HepG2 (cell line): ENCODE results near the gene PPP2R1B. TPM values are rescaled to one million over a fixed set of nuclear protein-coding genes. Genes with fewer than 3 reads are reported as not detected.

Source experiments
- ATAC-seq: fragments of 200-7000 bp; cut with Tn5 transposase; 3 replicates; pipeline ENCODE4 v1.9.1; 2020; ENCODE audit warnings: mild to moderate bottlenecking, moderate library complexity
- BruUV-seq: library from RNA; stranded (reverse); fragments of 400-500 nt; replicated peaks from 2 replicates; lab custom pipeline; 2021; lab: Mats Ljungman, UMichigan
- CTCF ChIA-PET: fragments of 300-600 bp; formaldehyde crosslinking; extraction: SDS; loops from one replicate; lab custom pipeline; 2021; ENCODE audit warnings: low total read pairs, inconsistent platforms, low intra/inter-chr PET ratio; lab: Yijun Ruan, JAX
- POLR2A ChIA-PET: fragments of 350-600 bp; sonication (Branson Sonifier 250); formaldehyde crosslinking; loops from one replicate; lab custom pipeline; 2020; ENCODE audit warnings: antibody characterized with exemption, inconsistent platforms; lab: Yijun Ruan, JAX
- DNase-seq: peaks from one replicate; pipeline ENCODE4 v3.0.0-alpha.2; 2015; ENCODE audit warnings: low spot score
- FAIRE-seq: peaks from 3 replicates; lab custom pipeline; 2011; peaks lifted over from hg19 to GRCh38; lab: Jason Lieb, UNC
- H2AFZ ChIP-seq: one replicate; pipeline ENCODE4 v1.6.1; 2011; ENCODE audit warnings: low read length, inconsistent platforms
- H3K27ac ChIP-seq: fragments of 300-600 bp; 3 replicates; pipeline ENCODE4 v1.8.0; 2011; ENCODE audit warnings: mixed run types, mild to moderate bottlenecking, mixed read lengths, low read length, inconsistent platforms; ENCODE audit not compliant: insufficient read depth; ENCODE audit errors: extremely low read length
- H3K27me3 ChIP-seq, 2 experiments: fragments of 200-600 bp in 1 of 2; 2 replicates in 1 of 2; 3 replicates in 1 of 2; pipeline versions ENCODE4 v1.6.0 to v1.8.0; 2011; ENCODE audit warnings: low read length in 2 of 2, mild to moderate bottlenecking in 2 of 2, moderate library complexity in 2 of 2, inconsistent platforms in 1 of 2; ENCODE audit not compliant: insufficient read depth in 2 of 2, control insufficient read depth in 1 of 2
- H3K36me3 ChIP-seq, 2 experiments: fragments of 200-600 bp in 1 of 2; replicated peaks in 1 of 2; 2 replicates in 1 of 2; 3 replicates in 1 of 2; pipeline versions ENCODE4 v1.5.1 to v1.8.0; 2011; ENCODE audit warnings: low read length in 2 of 2, inconsistent platforms in 1 of 2; ENCODE audit not compliant: insufficient read depth in 2 of 2, control insufficient read depth in 1 of 2
- H3K4me1 ChIP-seq: 2 replicates; pipeline ENCODE4 v1.5.1; 2012; ENCODE audit warnings: low read length, inconsistent platforms; ENCODE audit not compliant: insufficient read depth
- H3K4me2 ChIP-seq: 2 replicates; pipeline ENCODE4 v1.6.0; 2011; ENCODE audit warnings: low read depth, low read length, inconsistent platforms
- H3K4me3 ChIP-seq, 3 experiments: fragments of 200-600 bp in 1 of 3; sonication (generic), shearing (Covaris generic) in 1 of 3; replicated peaks in 1 of 3; 2 replicates each; pipeline ENCODE4 v1.5.1; 2011 to 2016; ENCODE audit warnings: low read length in 3 of 3, inconsistent platforms in 2 of 3, low read depth in 2 of 3, mild to moderate bottlenecking in 2 of 3, control low read depth in 1 of 3, mixed read lengths in 1 of 3; ENCODE audit not compliant: insufficient read depth in 1 of 3
- H3K79me2 ChIP-seq: one replicate; pipeline ENCODE4 v1.6.1; 2011; ENCODE audit warnings: low read length, inconsistent platforms; ENCODE audit not compliant: insufficient read depth
- H3K9ac ChIP-seq: 2 replicates; pipeline ENCODE4 v1.6.0; 2011; ENCODE audit warnings: mild to moderate bottlenecking, low read depth, low read length, inconsistent platforms; ENCODE audit not compliant: insufficient read depth
- H3K9me3 ChIP-seq: 2 replicates; pipeline ENCODE4 v1.5.1; 2012; ENCODE audit warnings: mild to moderate bottlenecking, low read length
- H4K20me1 ChIP-seq: 2 replicates; pipeline ENCODE4 v1.6.0; 2011; ENCODE audit warnings: inconsistent platforms, mild to moderate bottlenecking, low read length, moderate library complexity; ENCODE audit not compliant: insufficient read depth
- AGO2 ChIP-seq: fragments of 200-400 bp; formaldehyde crosslinking; optimal IDR thresholded peaks from 2 replicates; pipeline ENCODE3; 2017; ENCODE audit warnings: mild to moderate bottlenecking, low read depth, low read length, moderate library complexity
- ESRRA ChIP-seq: sonication (generic); formaldehyde crosslinking; IDR thresholded peaks from 2 replicates; pipeline ENCODE4 v1.5.1; 2020; ENCODE audit warnings: mild to moderate bottlenecking, low read depth, missing genetic modification reagents
- GZF1 ChIP-seq: sonication (generic); formaldehyde crosslinking; IDR thresholded peaks from 2 replicates; pipeline ENCODE4 v1.5.1; 2020; ENCODE audit warnings: mild to moderate bottlenecking, missing genetic modification reagents
- HNRNPL ChIP-seq: fragments of 200-400 bp; formaldehyde crosslinking; IDR thresholded peaks from 2 replicates; pipeline ENCODE4 v1.6.1; 2017; ENCODE audit warnings: mild to moderate bottlenecking, low read depth, low read length
- JARID2 ChIP-seq: sonication (generic); formaldehyde crosslinking; IDR thresholded peaks from 2 replicates; pipeline ENCODE4 v1.8.1; 2023; ENCODE audit warnings: missing genetic modification reagents, inconsistent platforms; ENCODE audit not compliant: insufficient replicate concordance
- MTA3 ChIP-seq: sonication (generic); formaldehyde crosslinking; IDR thresholded peaks from 2 replicates; pipeline ENCODE4 v1.4.0; 2020; ENCODE audit warnings: missing genetic modification reagents
- MTF1 ChIP-seq: sonication (generic); formaldehyde crosslinking; IDR thresholded peaks from 2 replicates; pipeline ENCODE4 v1.5.0; 2020; ENCODE audit warnings: missing genetic modification reagents
- NFATC3 ChIP-seq: sonication (generic); formaldehyde crosslinking; IDR thresholded peaks from 2 replicates; pipeline ENCODE4 v1.5.1; 2020; ENCODE audit warnings: mild to moderate bottlenecking, missing genetic modification reagents
- NR2F1 ChIP-seq, 2 experiments: fragments of 450-650 bp in 1 of 2; formaldehyde crosslinking in 1 of 2; IDR thresholded peaks; 2 replicates each; pipeline versions ENCODE4 v1.5.0 to v1.6.1; 2016 to 2020; ENCODE audit warnings: mild to moderate bottlenecking in 1 of 2, missing compliant biosample characterization in 1 of 2, missing genetic modification reagents in 1 of 2, moderate library complexity in 1 of 2
- SAP130 ChIP-seq: IDR thresholded peaks from 2 replicates; pipeline ENCODE4 v1.6.1; 2016; ENCODE audit warnings: low read depth
- SRY ChIP-seq: sonication (generic); formaldehyde crosslinking; IDR thresholded peaks from 2 replicates; pipeline ENCODE4 v1.8.0; 2022; ENCODE audit warnings: mild to moderate bottlenecking, missing genetic modification reagents
- ZIK1 ChIP-seq: sonication (generic); formaldehyde crosslinking; IDR thresholded peaks from 2 replicates; pipeline ENCODE4 v1.5.0; 2020; ENCODE audit warnings: mild to moderate bottlenecking, low read depth, missing genetic modification reagents, borderline replicate concordance
- ZNF672 ChIP-seq: sonication (generic); formaldehyde crosslinking; IDR thresholded peaks from 2 replicates; pipeline ENCODE4 v1.8.1; 2022; ENCODE audit warnings: missing genetic modification reagents
- WGBS: methylation state at CpG from one replicate; pipeline ENCODE4 v1.1.6; 2017; ENCODE audit warnings: low lambda C conversion rate; 5-methylcytosine and 5-hydroxymethylcytosine counted together
- in situ Hi-C: cut with HindIII; loops from 2 replicates; pipeline ENCODE4 v1.10.0; 2017; ENCODE audit warnings: low pct_unique_long_range_greater_than_20kb; ENCODE audit not compliant: extremely low pct_ligation_motif_present
- intact Hi-C: fragments of 100-400 bp; cut with micrococcal nuclease; formaldehyde crosslinking; loops from one replicate; pipeline ENCODE4 v1.10.0; 2022; ENCODE audit not compliant: unreplicated experiment
- polyA plus RNA-seq, 8 experiments: library from polyadenylated mRNA; depleted of rRNA in 3 of 8; stranded (reverse) in 7 of 8; unstranded in 1 of 8; fragments of >200 nt; fragmentation: Illumina TruSeq in 4 of 8; extraction: Trizol in 4 of 8; gene quantifications; 2 replicates each; pipeline versions ENCODE4 v1.2.1 to v1.2.3, GENCODE V29; 2011 to 2016; ENCODE audit warnings: low read depth in 4 of 8, missing spikeins in 1 of 8, mixed read lengths in 1 of 8; ENCODE audit not compliant: insufficient read depth in 1 of 8
- total RNA-seq, 5 experiments: library from RNA; depleted of rRNA; stranded (reverse); fragments of >200 nt; fragmentation: Illumina TruSeq; extraction: Trizol; gene quantifications; 2 replicates each; pipeline ENCODE4 v1.2.3, GENCODE V29; 2016; ENCODE audit warnings: low read depth in 1 of 5
- TF ChIP-seq, protein P1 (sequence below): sonication (generic); formaldehyde crosslinking; IDR thresholded peaks from 2 replicates; pipeline ENCODE4 v1.5.1; 2020; ENCODE audit warnings: mild to moderate bottlenecking, missing genetic modification reagents, borderline replicate concordance
- TF ChIP-seq, protein P2 (sequence below): sonication (generic); formaldehyde crosslinking; IDR thresholded peaks from 2 replicates; pipeline ENCODE4 v1.4.0; 2020; ENCODE audit warnings: missing genetic modification reagents
- TF ChIP-seq, protein P3 (sequence below): sonication (generic); formaldehyde crosslinking; IDR thresholded peaks from 2 replicates; pipeline ENCODE4 v1.4.0; 2020; ENCODE audit warnings: mild to moderate bottlenecking, missing genetic modification reagents

The PPP2R1B gene
- total and polyA plus RNA-seq, 2 of the 13 experiments (the other 11 are each of a cell fraction or from before 2014, with no cell fraction given), result 22.1 to 56.8 TPM

DNA sequence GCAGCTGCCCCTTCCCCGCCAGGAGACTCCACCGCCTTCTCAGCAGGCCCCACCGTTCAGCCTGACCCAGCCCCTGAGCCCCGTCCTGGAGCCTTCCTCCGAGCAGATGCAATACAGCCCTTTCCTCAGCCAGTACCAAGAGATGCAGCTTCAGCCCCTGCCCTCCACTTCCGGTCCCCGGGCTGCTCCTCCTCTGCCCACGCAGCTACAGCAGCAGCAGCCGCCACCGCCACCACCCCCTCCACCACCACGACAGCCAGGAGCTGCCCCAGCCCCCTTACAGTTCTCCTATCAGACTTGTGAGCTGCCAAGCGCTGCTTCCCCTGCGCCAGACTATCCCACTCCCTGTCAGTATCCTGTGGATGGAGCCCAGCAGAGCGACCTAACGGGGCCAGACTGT, 42.6 kb downstream of the PPP2R1B start:
- Histone ChIP-seq H3K9ac (no peak overlapping the region), H3K36me3 (peaks cover 35 to 76% of the 10 kb centered on the region in 2 experiments), H3K27ac (no peak overlapping the region), H3K9me3 (no peaks in the 10 kb centered on the region), H3K4me2 (no peak overlapping the region), H3K4me1 (peaks cover 41% of the 10 kb centered on the region), H2AFZ (no peak overlapping the region), H3K27me3 (no peaks in the 10 kb centered on the region), H3K4me3 (no peak overlapping the region), H3K79me2 (no peaks in the 10 kb centered on the region), H4K20me1 (no peaks in the 10 kb centered on the region)
- in situ Hi-C loops, result no loop called here
- ATAC-seq (no peak), DNase-seq (no peak), FAIRE-seq (no peak)
- ChIA-PET CTCF (no interaction called here), POLR2A (interaction anchor here (0.5 kb wide), 1 partner anchor 119 kb away, joined by 3 read pairs; no protein-coding TSS in a partner anchor)
- intact Hi-C loops, result no loop called here
- TF ChIP-seq, protein P1, sequence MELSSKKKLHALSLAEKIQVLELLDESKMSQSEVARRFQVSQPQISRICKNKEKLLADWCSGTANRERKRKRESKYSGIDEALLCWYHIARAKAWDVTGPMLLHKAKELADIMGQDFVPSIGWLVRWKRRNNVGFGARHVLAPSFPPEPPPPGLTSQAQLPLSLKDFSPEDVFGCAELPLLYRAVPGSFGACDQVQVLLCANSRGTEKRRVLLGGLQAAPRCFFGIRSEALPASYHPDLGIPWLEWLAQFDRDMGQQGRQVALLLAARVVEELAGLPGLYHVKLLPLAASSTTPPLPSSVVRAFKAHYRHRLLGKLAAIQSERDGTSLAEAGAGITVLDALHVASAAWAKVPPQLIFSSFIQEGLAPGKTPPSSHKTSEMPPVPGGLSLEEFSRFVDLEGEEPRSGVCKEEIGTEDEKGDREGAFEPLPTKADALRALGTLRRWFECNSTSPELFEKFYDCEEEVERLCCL (CRISPR knock-in tag), result no peak
- TF ChIP-seq AGO2, result peak; percentile 37
- BruUV-seq, result no TSS peak
- whole genome bisulfite sequencing, result 88% methylated on average over 15 of the region's 15 CpGs

DNA sequence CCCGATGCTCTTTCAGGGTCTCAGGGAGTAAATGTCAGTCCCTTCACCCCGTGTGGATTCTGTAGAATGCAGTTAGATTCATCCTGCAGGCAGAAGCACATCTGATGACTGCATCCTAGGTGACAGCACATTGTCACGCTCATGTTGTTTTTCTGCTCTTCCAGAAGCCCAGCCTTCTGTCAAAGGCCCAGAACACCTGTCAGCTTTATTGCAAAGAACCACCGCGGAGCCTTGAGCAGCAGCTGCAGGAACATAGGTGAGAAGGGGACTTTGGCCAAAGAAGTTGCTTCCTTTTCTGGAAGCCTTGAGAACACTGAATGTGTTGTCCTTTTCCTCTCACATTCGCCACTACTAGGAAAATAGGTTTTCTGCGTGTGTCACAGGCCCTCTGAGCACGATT, 43.7 kb downstream of the PPP2R1B start:
- ChIA-PET CTCF (no interaction called here), POLR2A (no interaction called here)
- H3K27ac ChIP-seq, result no peak overlapping the region
- no peaks in the 10 kb centered on the region for H3K27me3 ChIP-seq
- 96% methylated on average over 8 of the region's 8 CpGs for whole genome bisulfite sequencing
- no peaks in the 10 kb centered on the region for H4K20me1 ChIP-seq
- H3K9ac ChIP-seq, result no peak overlapping the region
- no peak for ATAC-seq
- H3K9me3 ChIP-seq, result no peaks in the 10 kb centered on the region
- H2AFZ ChIP-seq, result no peak overlapping the region
- in situ Hi-C loops, result no loop called here
- H3K36me3 ChIP-seq, result peaks cover 36 to 83% of the 10 kb centered on the region in 2 experiments
- H3K4me2 ChIP-seq, result no peak overlapping the region
- intact Hi-C loops, result no loop called here
- FAIRE-seq, result no peak
- H3K4me3 ChIP-seq, result no peak overlapping the region
- no TSS peak for BruUV-seq
- DNase-seq, result no peak
- peaks cover 49% of the 10 kb centered on the region for H3K4me1 ChIP-seq
- no peaks in the 10 kb centered on the region for H3K79me2 ChIP-seq
- TF ChIP-seq ESRRA (CRISPR knock-in tag) (no peak), MTA3 (CRISPR knock-in tag) (no peak), SAP130 (CRISPR knock-in tag) (no peak), JARID2 (no peak), HNRNPL (no peak), ZNF672 (CRISPR knock-in tag) (no peak), GZF1 (CRISPR knock-in tag) (no peak), NR2F1 (CRISPR knock-in tag; IDR thresholded peaks at IDR 0.05) (no peak), MTF1 (CRISPR knock-in tag) (no peak), NFATC3 (CRISPR knock-in tag) (no peak), SRY (CRISPR knock-in tag) (no peak), ZIK1 (no peak)
- TF ChIP-seq, protein P2, sequence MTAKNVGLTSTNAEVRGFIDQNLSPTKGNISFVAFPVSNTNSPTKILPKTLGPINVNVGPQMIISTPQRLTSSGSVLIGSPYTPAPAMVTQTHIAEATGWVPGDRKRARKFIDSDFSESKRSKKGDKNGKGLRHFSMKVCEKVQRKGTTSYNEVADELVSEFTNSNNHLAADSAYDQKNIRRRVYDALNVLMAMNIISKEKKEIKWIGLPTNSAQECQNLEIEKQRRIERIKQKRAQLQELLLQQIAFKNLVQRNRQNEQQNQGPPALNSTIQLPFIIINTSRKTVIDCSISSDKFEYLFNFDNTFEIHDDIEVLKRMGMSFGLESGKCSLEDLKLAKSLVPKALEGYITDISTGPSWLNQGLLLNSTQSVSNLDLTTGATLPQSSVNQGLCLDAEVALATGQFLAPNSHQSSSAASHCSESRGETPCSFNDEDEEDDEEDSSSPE (CRISPR knock-in tag), result no peak
- TF ChIP-seq, protein P3, sequence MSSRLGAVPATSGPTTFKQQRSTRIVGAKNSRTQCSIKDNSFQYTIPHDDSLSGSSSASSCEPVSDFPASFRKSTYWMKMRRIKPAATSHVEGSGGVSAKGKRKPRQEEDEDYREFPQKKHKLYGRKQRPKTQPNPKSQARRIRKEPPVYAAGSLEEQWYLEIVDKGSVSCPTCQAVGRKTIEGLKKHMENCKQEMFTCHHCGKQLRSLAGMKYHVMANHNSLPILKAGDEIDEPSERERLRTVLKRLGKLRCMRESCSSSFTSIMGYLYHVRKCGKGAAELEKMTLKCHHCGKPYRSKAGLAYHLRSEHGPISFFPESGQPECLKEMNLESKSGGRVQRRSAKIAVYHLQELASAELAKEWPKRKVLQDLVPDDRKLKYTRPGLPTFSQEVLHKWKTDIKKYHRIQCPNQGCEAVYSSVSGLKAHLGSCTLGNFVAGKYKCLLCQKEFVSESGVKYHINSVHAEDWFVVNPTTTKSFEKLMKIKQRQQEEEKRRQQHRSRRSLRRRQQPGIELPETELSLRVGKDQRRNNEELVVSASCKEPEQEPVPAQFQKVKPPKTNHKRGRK (CRISPR knock-in tag), result no peak
